ENCODE measurements around the gene FAM222B. TPM values are rescaled to one million over a fixed set of nuclear protein-coding genes. Genes with fewer than 3 reads are reported as not detected.

FAM222B gene
- total RNA-seq, 4 donors from 2014 or later, result 23.2 to 41.0 (median 32.9) TPM

DNA sequence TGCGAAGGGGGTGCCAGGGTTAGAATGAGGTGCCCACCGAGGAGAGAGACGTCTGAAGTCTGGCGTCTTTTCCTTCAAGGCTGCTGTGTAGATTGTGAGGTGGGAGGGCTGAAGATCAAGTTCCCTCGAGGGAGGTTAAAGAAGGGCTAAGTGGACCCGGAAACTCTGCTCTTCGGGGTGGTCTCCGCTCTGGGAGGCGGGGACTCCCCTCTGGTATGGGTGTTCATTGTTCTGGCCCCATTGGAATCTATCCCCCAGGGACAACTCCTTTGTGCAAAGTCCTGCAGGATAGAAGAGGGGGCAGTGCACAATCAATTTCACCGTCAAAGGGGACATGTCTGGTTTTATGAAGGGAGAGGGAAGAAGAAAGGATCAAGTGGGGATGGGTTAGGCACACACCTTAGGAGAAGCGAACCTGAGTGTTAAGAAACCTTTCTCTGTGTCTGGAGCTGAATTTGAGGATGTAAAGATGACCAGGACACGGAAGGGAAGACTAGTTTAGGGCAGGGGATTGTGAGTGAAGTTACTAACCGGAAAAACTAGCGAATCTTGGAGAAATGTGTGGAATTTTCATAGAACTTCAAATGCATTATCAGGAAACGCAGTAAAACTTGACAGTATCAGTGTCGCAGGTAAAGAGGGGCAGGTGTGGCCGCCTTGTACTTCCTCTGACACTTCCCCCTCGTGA is 124.1 kb downstream of the FAM222B start:
- 51 to 66% methylated on average over 9 to 18 of the region's 18 CpGs for WGBS, 2 donors (ENCODE audit: low coverage in 1 of 2)
- no peak for DNase-seq
- H3K36me3 ChIP-seq, result peaks cover 0 to 14% (median 6%) of the 10 kb centered on the region in 4 donors
- peaks cover 14% of the 10 kb centered on the region for H3K27me3 ChIP-seq
- H3K27ac ChIP-seq, result peak overlapping the region; percentile 85 to 91 (median 88)
- peaks cover 30 to 60% (median 43%) of the 10 kb centered on the region in 4 donors for H3K4me1 ChIP-seq
- peak overlapping the region in 3 of 4 donors; percentile 49 to 83 (median 76) for H3K4me3 ChIP-seq
- H3K9me3 ChIP-seq, result no peaks in the 10 kb centered on the region
- in situ Hi-C loops (cut with MboI; ENCODE audit: low pct_ligation_motif_present in 1 of 4, low pct_unique_long_range_greater_than_20kb in 1 of 4, low sequenced_read_pairs in 3 of 4) (no loop called here), intact Hi-C loops (cut with DNase I; ENCODE audit: low total_unique reads) (no loop called here)
- no peak for TF ChIP-seq CTCF (IDR thresholded peaks at IDR 0.05)
- TF ChIP-seq EP300 (IDR thresholded peaks at IDR 0.05; ENCODE audit: low read depth), result no peak
- no peak for TF ChIP-seq POLR2A (IDR thresholded peaks at IDR 0.05)
- no peak for TF ChIP-seq POLR2AphosphoS5 (IDR thresholded peaks at IDR 0.05)

DNA sequence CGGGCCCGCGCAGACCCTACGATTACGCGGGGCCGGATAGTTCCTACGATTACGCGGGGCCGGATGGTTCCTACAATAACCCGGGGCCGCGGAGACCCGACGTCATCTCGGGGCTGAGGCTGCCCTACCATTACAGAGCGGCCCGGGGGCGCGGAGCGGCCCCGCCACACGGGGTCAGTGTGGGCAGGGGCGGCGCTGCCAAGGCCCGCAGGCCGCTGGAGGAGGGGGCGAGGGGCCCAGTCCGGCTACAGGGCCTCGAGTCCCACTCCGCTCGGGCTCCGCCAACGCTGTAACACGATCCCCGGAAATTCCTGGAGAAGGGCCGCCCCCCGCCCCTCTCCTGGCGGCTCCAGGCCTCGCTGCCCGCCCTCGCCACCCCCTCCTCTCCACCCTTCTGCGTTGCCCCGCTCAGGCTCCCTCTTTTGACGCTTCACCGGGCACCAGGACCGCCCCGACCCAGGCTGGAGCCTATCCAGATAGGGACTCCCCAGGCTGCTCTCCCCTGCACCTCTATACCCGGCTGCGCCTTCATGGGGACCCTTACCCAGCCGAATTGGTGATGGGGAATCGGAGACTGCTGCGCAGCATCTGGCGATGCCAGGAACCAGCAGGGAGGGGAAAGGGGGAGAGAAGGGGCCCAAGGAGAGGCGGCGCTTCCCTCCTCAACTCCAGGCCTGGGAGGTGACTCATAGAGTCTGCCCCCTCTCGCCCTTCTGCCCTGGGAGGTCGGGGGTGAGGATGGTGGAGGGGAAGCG is 124.8 kb downstream of the FAM222B start, which contains the start of gene RAB34:
TSS of gene RAB34 (minus strand) at position 291 of the 755 bp plus-strand sequence. CDS start 602 bp downstream, outside the sequence.
- peaks cover 14% of the 10 kb centered on the region for H3K27me3 ChIP-seq
- peak; percentile 56 for DNase-seq
- H3K9me3 ChIP-seq, result no peaks in the 10 kb centered on the region
- peak within 1 kb of the TSS; percentile 37 to 56 (median 52) for H3K4me3 ChIP-seq
- in situ Hi-C loops (cut with MboI; ENCODE audit: low pct_ligation_motif_present in 1 of 4, low pct_unique_long_range_greater_than_20kb in 1 of 4, low sequenced_read_pairs in 3 of 4) (no loop called here), intact Hi-C loops (cut with DNase I; ENCODE audit: low total_unique reads) (no loop called here)
- WGBS, 2 donors (ENCODE audit: low coverage in 1 of 2), result 40% methylated on average over 40 of the region's 60 CpGs; no CpG with 5 or more reads in 1 of the 2 donors
- peak; percentile 38 for TF ChIP-seq POLR2A (IDR thresholded peaks at IDR 0.05)
- no peak for TF ChIP-seq EP300 (IDR thresholded peaks at IDR 0.05; ENCODE audit: low read depth)
- peak in 1 of 5 experiments; percentile 6 for TF ChIP-seq CTCF (IDR thresholded peaks at IDR 0.05)
- peak in 2 of 3 donors; percentile 22 to 44 for TF ChIP-seq POLR2AphosphoS5 (IDR thresholded peaks at IDR 0.05)
- H3K36me3 ChIP-seq, result peaks cover 0 to 7% (median 3%) of the 10 kb centered on the region in 4 donors
- peak within 1 kb of the TSS; percentile 85 to 91 (median 88) for H3K27ac ChIP-seq
- H3K4me1 ChIP-seq, result peaks cover 30 to 53% (median 39%) of the 10 kb centered on the region in 4 donors

- H3K27me3 ChIP-seq, result peaks cover 14% of the 10 kb centered on the region
- H3K4me1 ChIP-seq, result peaks cover 28 to 49% (median 33%) of the 10 kb centered on the region in 4 donors
- DNase-seq, result no peak
- H3K36me3 ChIP-seq, result no peaks in the 10 kb centered on the region
- peak overlapping the region; percentile 85 to 91 (median 88) for H3K27ac ChIP-seq
- no peaks in the 10 kb centered on the region for H3K9me3 ChIP-seq
- in situ Hi-C loops (cut with MboI; ENCODE audit: low pct_ligation_motif_present in 1 of 4, low pct_unique_long_range_greater_than_20kb in 1 of 4, low sequenced_read_pairs in 3 of 4), result no loop called here
- no peak for TF ChIP-seq CTCF (IDR thresholded peaks at IDR 0.05)
- no peak for TF ChIP-seq POLR2AphosphoS5 (IDR thresholded peaks at IDR 0.05)
- no peak for TF ChIP-seq EP300 (IDR thresholded peaks at IDR 0.05; ENCODE audit: low read depth)
- no peak for TF ChIP-seq POLR2A (IDR thresholded peaks at IDR 0.05)
- intact Hi-C loops (cut with DNase I; ENCODE audit: low total_unique reads), result no loop called here
- peak overlapping the region; percentile 37 to 56 (median 52) for H3K4me3 ChIP-seq
- WGBS, 2 donors (ENCODE audit: low coverage in 1 of 2), result 46 to 80% methylated on average over 2 to 45 of the region's 63 CpGs
Observed at GRCh38 chr17:28716740-28717577, 125.6 kb downstream of the FAM222B start.
